ENCODE data around the gene RAPGEF2.

DNA sequence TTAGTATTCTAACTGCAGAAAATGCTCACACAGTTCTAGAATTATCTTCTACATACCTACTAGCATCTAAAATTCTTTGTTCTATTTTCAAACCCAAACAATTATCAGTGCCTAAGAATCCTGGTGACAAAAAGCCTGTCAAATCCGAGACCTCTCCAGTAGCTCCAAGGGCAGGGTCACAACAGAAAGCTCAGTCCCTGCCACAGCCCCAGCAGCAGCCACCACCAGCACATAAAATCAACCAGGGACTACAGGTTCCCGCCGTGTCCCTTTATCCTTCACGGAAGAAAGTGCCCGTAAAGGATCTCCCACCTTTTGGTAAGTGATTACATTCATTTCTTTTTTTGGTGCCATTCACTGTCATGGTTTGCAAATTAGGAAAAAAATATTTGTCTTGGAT lies 243.8 kb downstream of the RAPGEF2 start:
- TF ChIP-seq, protein P1, sequence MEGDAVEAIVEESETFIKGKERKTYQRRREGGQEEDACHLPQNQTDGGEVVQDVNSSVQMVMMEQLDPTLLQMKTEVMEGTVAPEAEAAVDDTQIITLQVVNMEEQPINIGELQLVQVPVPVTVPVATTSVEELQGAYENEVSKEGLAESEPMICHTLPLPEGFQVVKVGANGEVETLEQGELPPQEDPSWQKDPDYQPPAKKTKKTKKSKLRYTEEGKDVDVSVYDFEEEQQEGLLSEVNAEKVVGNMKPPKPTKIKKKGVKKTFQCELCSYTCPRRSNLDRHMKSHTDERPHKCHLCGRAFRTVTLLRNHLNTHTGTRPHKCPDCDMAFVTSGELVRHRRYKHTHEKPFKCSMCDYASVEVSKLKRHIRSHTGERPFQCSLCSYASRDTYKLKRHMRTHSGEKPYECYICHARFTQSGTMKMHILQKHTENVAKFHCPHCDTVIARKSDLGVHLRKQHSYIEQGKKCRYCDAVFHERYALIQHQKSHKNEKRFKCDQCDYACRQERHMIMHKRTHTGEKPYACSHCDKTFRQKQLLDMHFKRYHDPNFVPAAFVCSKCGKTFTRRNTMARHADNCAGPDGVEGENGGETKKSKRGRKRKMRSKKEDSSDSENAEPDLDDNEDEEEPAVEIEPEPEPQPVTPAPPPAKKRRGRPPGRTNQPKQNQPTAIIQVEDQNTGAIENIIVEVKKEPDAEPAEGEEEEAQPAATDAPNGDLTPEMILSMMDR (conservative IDR thresholded peaks at IDR 0.05) = no peak
- TF ChIP-seq ZFX (IDR thresholded peaks at IDR 0.05) = no peak
